Measurements from ENCODE around the gene KRTAP10-1.

The KRTAP10-1 gene

DNA sequence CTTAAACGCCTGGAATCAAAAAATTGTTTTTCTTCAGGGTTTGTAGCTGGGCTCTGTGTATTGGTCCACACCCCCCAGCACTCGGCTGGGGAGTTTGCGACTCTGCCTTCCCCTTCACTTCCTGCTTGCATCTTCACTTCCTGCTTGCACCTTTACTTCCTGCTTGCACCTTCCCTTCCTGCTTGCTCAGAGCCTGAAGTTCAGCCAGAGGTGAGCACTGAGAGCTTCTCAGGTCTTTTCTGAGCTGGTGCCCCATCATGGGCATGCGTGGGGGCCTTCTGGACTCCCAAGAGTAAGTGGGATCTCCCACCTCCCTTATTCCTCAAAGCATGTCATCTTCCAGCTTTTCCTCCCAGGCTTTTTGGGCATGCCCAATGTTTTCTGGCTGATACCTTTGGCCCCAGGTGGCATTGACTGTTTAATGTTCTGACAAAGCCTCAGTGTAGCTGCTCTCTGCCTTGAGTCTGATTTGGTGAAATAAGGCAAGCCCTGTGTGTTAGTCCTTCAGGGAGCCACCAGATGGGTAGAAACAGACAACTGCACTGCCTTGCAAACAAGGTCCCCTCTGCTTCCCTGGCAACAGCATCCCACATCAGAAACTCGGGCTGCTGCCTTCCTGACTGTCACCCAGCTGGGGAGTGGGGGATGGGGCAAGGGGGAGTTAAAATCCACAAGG, 7.8 kb upstream of the KRTAP10-1 start:
- in situ Hi-C loops (cut with MboI; ENCODE audit: low pct_unique_long_range_greater_than_20kb, low sequenced_read_pairs, unreplicated experiment) = no loop called here
- no peak for DNase-seq (ENCODE audit: low spot score)
- TF ChIP-seq CTCF (IDR thresholded peaks at IDR 0.05; ENCODE audit: extremely low read depth, insufficient read depth, missing control alignments) = no peak

- DNase-seq (ENCODE audit: low spot score) = no peak
- in situ Hi-C loops (cut with MboI; ENCODE audit: low pct_unique_long_range_greater_than_20kb, low sequenced_read_pairs, unreplicated experiment) = no loop called here
- no peak for TF ChIP-seq CTCF (IDR thresholded peaks at IDR 0.05; ENCODE audit: extremely low read depth, insufficient read depth, missing control alignments)
These were observed 4.6 kb upstream of the KRTAP10-1 start for GRCh38 chr21:44544566-44544965.

DNA sequence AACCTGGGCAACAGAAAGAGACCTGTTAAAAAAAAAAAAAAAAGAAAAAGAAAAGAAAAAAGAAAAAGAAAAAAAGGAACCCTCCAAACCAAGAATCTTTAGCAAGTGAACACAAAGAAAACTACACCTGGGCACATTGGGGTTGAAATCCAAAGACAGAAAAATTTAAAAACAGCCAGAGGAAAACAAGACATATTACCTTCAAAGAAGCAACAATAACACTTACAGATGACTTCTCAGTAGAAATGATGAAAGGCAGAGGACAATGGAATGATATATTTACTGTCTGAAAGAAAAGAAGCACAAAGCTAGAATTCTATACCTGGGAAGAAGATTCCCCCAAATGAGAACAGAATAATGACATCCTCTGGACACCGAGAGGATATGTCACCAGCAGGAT, 2.7 kb upstream of the KRTAP10-1 start:
- no peak for DNase-seq (ENCODE audit: low spot score)
- no peak for TF ChIP-seq CTCF (IDR thresholded peaks at IDR 0.05; ENCODE audit: extremely low read depth, insufficient read depth, missing control alignments)
- in situ Hi-C loops (cut with MboI; ENCODE audit: low pct_unique_long_range_greater_than_20kb, low sequenced_read_pairs, unreplicated experiment) = no loop called here

- in situ Hi-C loops (cut with MboI; ENCODE audit: low pct_unique_long_range_greater_than_20kb, low sequenced_read_pairs, unreplicated experiment) = no loop called here
- DNase-seq (ENCODE audit: low spot score) = no peak
- no peak for TF ChIP-seq CTCF (IDR thresholded peaks at IDR 0.05; ENCODE audit: extremely low read depth, insufficient read depth, missing control alignments)
These were observed 820 bp upstream of the KRTAP10-1 start for GRCh38 chr21:44540741-44541288.

DNA sequence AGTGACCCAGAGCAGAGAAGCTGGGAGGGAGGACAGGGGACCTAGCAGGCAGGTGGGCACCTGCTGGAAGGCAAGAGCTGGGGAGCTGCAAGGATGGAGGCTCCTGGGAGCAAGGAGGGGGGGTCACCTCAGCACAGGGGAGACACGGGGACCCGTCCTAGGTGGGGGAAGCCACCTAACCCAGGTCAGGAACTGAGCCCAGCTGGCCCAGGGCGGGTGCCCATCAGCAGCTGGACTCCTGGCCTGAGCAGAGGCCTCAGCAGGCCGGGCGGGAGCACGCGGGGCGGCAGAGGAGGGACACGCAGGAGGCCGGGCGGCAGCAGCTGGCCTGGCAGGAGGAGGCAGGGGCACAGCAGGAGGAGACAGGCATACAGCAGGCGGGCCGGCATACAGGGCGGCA, 949 bp downstream of the KRTAP10-1 start:
- no peak for DNase-seq (ENCODE audit: low spot score)
- in situ Hi-C loops (cut with MboI; ENCODE audit: low pct_unique_long_range_greater_than_20kb, low sequenced_read_pairs, unreplicated experiment) = no loop called here
- no peak for TF ChIP-seq CTCF (IDR thresholded peaks at IDR 0.05; ENCODE audit: extremely low read depth, insufficient read depth, missing control alignments)

- no peak for TF ChIP-seq CTCF (IDR thresholded peaks at IDR 0.05; ENCODE audit: extremely low read depth, insufficient read depth, missing control alignments)
- no peak for DNase-seq (ENCODE audit: low spot score)
- in situ Hi-C loops (cut with MboI; ENCODE audit: low pct_unique_long_range_greater_than_20kb, low sequenced_read_pairs, unreplicated experiment) = no loop called here
These were observed 1.8 kb downstream of the KRTAP10-1 start for GRCh38 chr21:44537930-44538911.

Measured in GM13977 (cell line).